Measurements from ENCODE around the gene ZDHHC1.

Gene ZDHHC1

GRCh38 chr16:67415872-67416793, at the start of gene ZDHHC1:
Gene ZDHHC1 (minus strand): TSS chr16:67416477. CDS start chr16:67407775, 8,702 bp downstream.
- DNase-seq: peak; percentile 26

- no peak for DNase-seq
Measured at GRCh38 chr16:67464565-67464964, 48.3 kb upstream of the ZDHHC1 start.

GRCh38 chr16:67463691-67464090, 47.4 kb upstream of the ZDHHC1 start:
- no peak for DNase-seq

- no peak for DNase-seq
Measured at GRCh38 chr16:67463059-67463458, 46.8 kb upstream of the ZDHHC1 start.

GRCh38 chr16:67462279-67462655, 46.0 kb upstream of the ZDHHC1 start:
- DNase-seq: no peak

GRCh38 chr16:67461600-67462278, 45.5 kb upstream of the ZDHHC1 start:
- no peak for DNase-seq

- DNase-seq: no peak
Measured at GRCh38 chr16:67460961-67461360, 44.7 kb upstream of the ZDHHC1 start.

- no peak for DNase-seq
Measured at GRCh38 chr16:67460168-67460567, 43.9 kb upstream of the ZDHHC1 start.

- DNase-seq: no peak
Measured at GRCh38 chr16:67459861-67460150, 43.5 kb upstream of the ZDHHC1 start.

- DNase-seq: no peak
Measured at GRCh38 chr16:67459066-67459860, 43.0 kb upstream of the ZDHHC1 start.

- no peak for DNase-seq
Measured at GRCh38 chr16:67458121-67458641, 41.9 kb upstream of the ZDHHC1 start.

- DNase-seq: no peak
Measured at GRCh38 chr16:67457611-67458010, 41.3 kb upstream of the ZDHHC1 start.

- DNase-seq: peak; percentile 35
Measured at GRCh38 chr16:67456391-67457081, 40.3 kb upstream of the ZDHHC1 start.

- no peak for DNase-seq
Measured at GRCh38 chr16:67454852-67455251, 38.6 kb upstream of the ZDHHC1 start.

- no peak for DNase-seq
Measured at GRCh38 chr16:67454104-67454503, 37.8 kb upstream of the ZDHHC1 start.

- no peak for DNase-seq
Measured at GRCh38 chr16:67451704-67452435, 35.6 kb upstream of the ZDHHC1 start.

GRCh38 chr16:67451061-67451703, 34.9 kb upstream of the ZDHHC1 start:
- no peak for DNase-seq

- no peak for DNase-seq
Measured at GRCh38 chr16:67449739-67450138, 33.5 kb upstream of the ZDHHC1 start.

GRCh38 chr16:67449336-67449735, 33.1 kb upstream of the ZDHHC1 start:
- no peak for DNase-seq

- DNase-seq: no peak
Measured at GRCh38 chr16:67448580-67448979, 32.3 kb upstream of the ZDHHC1 start.

GRCh38 chr16:67447508-67448076, 31.3 kb upstream of the ZDHHC1 start:
- DNase-seq: no peak

Data from NCI-H1694 treated with DMSO at 0.1 percent for 48 hours (cell line).